Small intestine (tissue), 7 donors: ENCODE results near the gene TNIK. TPM values are rescaled to one million over a fixed set of nuclear protein-coding genes. Genes with fewer than 3 reads are reported as not detected.
"Not testable (repeated sequence)": the region's sequence is repeated elsewhere in the genome, so short reads cannot be mapped to it uniquely, and the experiment has no call there.

Experiments used
- DNase-seq, 2 donors: peaks; one replicate each; pipeline versions ENCODE4 v3.0.0 to v3.0.0-alpha.2; 2013
- FAIRE-seq: peaks from 2 replicates; lab custom pipeline; 2012; peaks lifted over from hg19 to GRCh38; lab: Jason Lieb, UNC
- H3K27ac ChIP-seq, 3 donors: one replicate each; pipeline ENCODE4 v1.5.1; 2013; ENCODE audit warnings: low read length in 2 of 3, mild to moderate bottlenecking in 2 of 3, control low read depth in 1 of 3, inconsistent platforms in 1 of 3, low read depth in 1 of 3, moderate library complexity in 1 of 3
- H3K27me3 ChIP-seq, 3 donors: one replicate each; pipeline ENCODE4 v1.6.1; 2013; ENCODE audit warnings: low read length in 3 of 3, inconsistent platforms in 1 of 3; ENCODE audit not compliant: control insufficient read depth in 3 of 3, insufficient read depth in 3 of 3
- H3K36me3 ChIP-seq, 3 donors: one replicate each; pipeline ENCODE4 v1.6.1; 2013; ENCODE audit warnings: low read length in 3 of 3, inconsistent platforms in 1 of 3, low read depth in 1 of 3, mild to moderate bottlenecking in 1 of 3, moderate library complexity in 1 of 3; ENCODE audit not compliant: control insufficient read depth in 3 of 3, insufficient read depth in 2 of 3
- H3K4me1 ChIP-seq, 3 donors: one replicate each; pipeline ENCODE4 v1.6.1; 2013; ENCODE audit warnings: low read length in 2 of 3, inconsistent platforms in 1 of 3, low read depth in 1 of 3, mild to moderate bottlenecking in 1 of 3, moderate library complexity in 1 of 3; ENCODE audit not compliant: control insufficient read depth in 3 of 3, insufficient read depth in 2 of 3
- H3K4me3 ChIP-seq, 3 donors: one replicate each; pipeline ENCODE4 v1.5.1; 2013; ENCODE audit warnings: low read length in 3 of 3, control low read depth in 1 of 3, inconsistent platforms in 1 of 3, low read depth in 1 of 3, mild to moderate bottlenecking in 1 of 3, moderate library complexity in 1 of 3
- H3K9me3 ChIP-seq, 2 donors: one replicate each; pipeline ENCODE4 v1.6.1; 2013; ENCODE audit warnings: low read depth in 1 of 2, low read length in 1 of 2; ENCODE audit not compliant: control insufficient read depth in 2 of 2, insufficient read depth in 1 of 2
- WGBS, 3 donors: extraction: QIAGEN DNeasy Blood & Tissue Kit; methylation state at CpG; one replicate each; pipeline ENCODE4 v1.1.7; 2013; 5-methylcytosine and 5-hydroxymethylcytosine counted together
- polyA plus RNA-seq, 4 donors: library from polyadenylated mRNA; stranded (reverse) in 3 of 4; unstranded in 1 of 4; fragments of 200-250 nt in 3 of 4; fragments of 120-200 nt in 1 of 4; gene quantifications; one replicate each; pipeline versions ENCODE4 v1.2.1 to v1.2.3, GENCODE V29; 2013
- donor health status: healthy with polysubstance abuse.
- donor health status: control.
- donor health status: control.
- donor health status: Bipolar disorder and iron deficiency.
- donor health status: healthy.

TNIK gene
- polyA plus RNA-seq, 4 donors, result 14.9 to 38.7 (median 27.5) TPM

GRCh38 chr3:171389491-171389890, 70.7 kb downstream of the TNIK start:
- 59 to 81% (median 80%) methylated on average over 3 of the region's 3 CpGs for WGBS, 3 donors
- Histone ChIP-seq H3K4me3 (no peak overlapping the region), H3K27ac (no peak overlapping the region), H3K27me3 (no peaks in the 10 kb centered on the region), H3K36me3 (no peaks in the 10 kb centered on the region), H3K9me3 (no peaks in the 10 kb centered on the region), H3K4me1 (peaks cover 0 to 7% (median 5%) of the 10 kb centered on the region in 3 donors)
- FAIRE-seq (no peak), DNase-seq (no peak)

GRCh38 chr3:171388527-171388926, 71.7 kb downstream of the TNIK start:
- DNase-seq (no peak), FAIRE-seq (no peak)
- Histone ChIP-seq H3K27me3 (no peaks in the 10 kb centered on the region), H3K4me3 (no peak overlapping the region), H3K4me1 (peaks cover 0 to 11% (median 8%) of the 10 kb centered on the region in 3 donors), H3K9me3 (no peaks in the 10 kb centered on the region), H3K36me3 (no peaks in the 10 kb centered on the region), H3K27ac (no peak overlapping the region)
- WGBS, 3 donors, result 61 to 71% (median 64%) methylated on average over 1 of the region's 1 CpG

- Histone ChIP-seq H3K27ac (peak overlapping the region in 1 of 3 donors; percentile 23), H3K9me3 (no peaks in the 10 kb centered on the region), H3K4me1 (peaks cover 0 to 8% (median 8%) of the 10 kb centered on the region in 3 donors), H3K4me3 (no peak overlapping the region), H3K36me3 (no peaks in the 10 kb centered on the region), H3K27me3 (no peaks in the 10 kb centered on the region)
- FAIRE-seq, result no peak
- peak; percentile 48 to 80 for DNase-seq
Measured at GRCh38 chr3:171387062-171387461, 73.1 kb downstream of the TNIK start.

GRCh38 chr3:171385086-171385485, 75.1 kb downstream of the TNIK start:
- Histone ChIP-seq H3K4me3 (no peak overlapping the region), H3K4me1 (peaks cover 0 to 8% (median 7%) of the 10 kb centered on the region in 3 donors), H3K36me3 (no peaks in the 10 kb centered on the region), H3K27ac (no peak overlapping the region), H3K27me3 (no peaks in the 10 kb centered on the region), H3K9me3 (no peaks in the 10 kb centered on the region)
- WGBS, 3 donors, result 87 to 99% (median 95%) methylated on average over 5 of the region's 5 CpGs
- FAIRE-seq (no peak), DNase-seq (no peak)

- DNase-seq, result peak; percentile 21 to 33
- peaks cover 0 to 8% (median 7%) of the 10 kb centered on the region in 3 donors for H3K4me1 ChIP-seq
Measured at GRCh38 chr3:171384101-171384891, 75.9 kb downstream of the TNIK start.

GRCh38 chr3:171383206-171384018, 76.8 kb downstream of the TNIK start:
- DNase-seq, result no peak
- no peaks in the 10 kb centered on the region for H3K36me3 ChIP-seq
- H3K4me3 ChIP-seq, result no peak overlapping the region
- no peaks in the 10 kb centered on the region for H3K9me3 ChIP-seq
- WGBS, 3 donors, result 61 to 72% (median 68%) methylated on average over 5 of the region's 5 CpGs
- peaks cover 0 to 8% (median 7%) of the 10 kb centered on the region in 3 donors for H3K4me1 ChIP-seq
- no peak for FAIRE-seq
- no peak overlapping the region for H3K27ac ChIP-seq
- no peaks in the 10 kb centered on the region for H3K27me3 ChIP-seq

More at GRCh38 chr3:171384101-171384891, 75.9 kb downstream of the TNIK start:
- Histone ChIP-seq H3K27ac (no peak overlapping the region), H3K36me3 (no peaks in the 10 kb centered on the region), H3K4me3 (no peak overlapping the region), H3K27me3 (no peaks in the 10 kb centered on the region), H3K9me3 (no peaks in the 10 kb centered on the region)
- no peak for FAIRE-seq
- WGBS, 3 donors, result 79 to 90% (median 81%) methylated on average over 3 of the region's 3 CpGs

- not testable (repeated sequence) for DNase-seq, FAIRE-seq
- WGBS, 3 donors, result 96 to 99% (median 97%) methylated on average over 4 of the region's 4 CpGs
Measured at GRCh38 chr3:171382347-171382746, 77.9 kb downstream of the TNIK start.

GRCh38 chr3:171380711-171381425, 79.3 kb downstream of the TNIK start:
- H3K27me3 ChIP-seq, result no peaks in the 10 kb centered on the region
- H3K4me3 ChIP-seq, result no peak overlapping the region
- WGBS, 3 donors, result 61 to 75% (median 66%) methylated on average over 3 of the region's 3 CpGs
- H3K4me1 ChIP-seq, result peaks cover 3 to 9% (median 8%) of the 10 kb centered on the region in 3 donors
- H3K36me3 ChIP-seq, result no peaks in the 10 kb centered on the region
- no peak for FAIRE-seq
- no peaks in the 10 kb centered on the region for H3K9me3 ChIP-seq
- H3K27ac ChIP-seq, result no peak overlapping the region
- no peak for DNase-seq

More at GRCh38 chr3:171382347-171382746, 77.9 kb downstream of the TNIK start:
- H3K9me3 ChIP-seq, H3K27ac ChIP-seq, H3K36me3 ChIP-seq, H3K27me3 ChIP-seq, H3K4me3 ChIP-seq, H3K4me1 ChIP-seq: not testable (repeated sequence)
